GM12878 (cell line): ENCODE data around the gene RCOR1. TPM values are rescaled to one million over a fixed set of nuclear protein-coding genes. Genes with fewer than 3 reads are reported as not detected.

Experiments used
- ATF7 ChIP-seq: fragments of 450-650 bp; IDR thresholded peaks from 2 replicates; pipeline ENCODE4 v1.6.1; 2016; ENCODE audit warnings: low read depth, mild to moderate bottlenecking
- E2F4 ChIP-seq: IDR thresholded peaks from 2 replicates; pipeline ENCODE4 v1.6.1; 2012; ENCODE audit warnings: low read depth, low read length, improper control_type of control experiment
- HCFC1 ChIP-seq: fragments of 150-350 bp; IDR thresholded peaks from 2 replicates; pipeline ENCODE4 v1.6.1; 2014; ENCODE audit warnings: low read length
- MLLT1 ChIP-seq: fragments of 450-650 bp; IDR thresholded peaks from 2 replicates; pipeline ENCODE4 v1.6.1; 2016; ENCODE audit warnings: mild to moderate bottlenecking
- NR2C2 ChIP-seq: IDR thresholded peaks from 2 replicates; pipeline ENCODE4 v1.6.1; 2011; ENCODE audit warnings: borderline replicate concordance, low read depth; ENCODE audit not compliant: control insufficient read depth, insufficient read length
- PKNOX1 ChIP-seq: fragments of 450-650 bp; IDR thresholded peaks from 2 replicates; pipeline ENCODE4 v1.6.1; 2016; ENCODE audit warnings: mild to moderate bottlenecking
- STAT1 ChIP-seq: fragments of 450-650 bp; conservative IDR thresholded peaks from 2 replicates; pipeline ENCODE4 v1.6.1; 2014; ENCODE audit warnings: antibody characterized with exemption, mild to moderate bottlenecking
- USF1 ChIP-seq: IDR thresholded peaks from 2 replicates; pipeline ENCODE4 v1.6.1; 2011; ENCODE audit warnings: borderline replicate concordance, low read depth, mild to moderate bottlenecking, moderate library complexity, mixed read lengths, low read length; ENCODE audit not compliant: insufficient read depth; ENCODE audit errors: extremely low read length
- WRNIP1 ChIP-seq: IDR thresholded peaks from 2 replicates; pipeline ENCODE4 v1.6.1; 2011; ENCODE audit warnings: low read depth, low read length, improper control_type of control experiment, borderline replicate concordance
- ZBTB4 ChIP-seq: fragments of 450-650 bp; formaldehyde crosslinking; IDR thresholded peaks from 2 replicates; pipeline ENCODE4 v1.4.0; 2022; ENCODE audit warnings: mild to moderate bottlenecking, moderate library complexity
- ZBTB40 ChIP-seq: fragments of 450-650 bp; IDR thresholded peaks from 2 replicates; pipeline ENCODE4 v1.6.1; 2016; ENCODE audit warnings: mild to moderate bottlenecking, moderate library complexity, borderline replicate concordance
- ZNF207 ChIP-seq: fragments of 450-650 bp; IDR thresholded peaks from 2 replicates; pipeline ENCODE4 v1.6.1; 2014; ENCODE audit warnings: antibody characterized with exemption, mild to moderate bottlenecking, borderline replicate concordance
- polyA plus RNA-seq, 11 experiments: library from polyadenylated mRNA; depleted of rRNA in 4 of 11; unstranded in 6 of 11; stranded (reverse) in 5 of 11; fragments of >200 nt; fragmentation: Nextera tagmentation in 4 of 11; fragmentation: Illumina TruSeq in 1 of 11; extraction: Ambion mirVana in 4 of 11; extraction: Trizol in 1 of 11; gene quantifications; 1 replicate in 1 of 11; 2 replicates in 10 of 11; pipeline versions ENCODE4 v1.2.1 to v1.2.3, GENCODE V29; 2011 to 2016; ENCODE audit warnings: inconsistent platforms in 2 of 11, missing spikeins in 2 of 11, low read depth in 1 of 11
- total RNA-seq, 4 experiments: library from RNA; depleted of rRNA in 3 of 4; stranded (reverse); fragments of >200 nt in 3 of 4; fragmentation: Illumina TruSeq in 1 of 4; extraction: Trizol in 1 of 4; gene quantifications; 2 replicates each; pipeline versions ENCODE4 v1.2.1 to v1.2.3, GENCODE V29; 2013 to 2021

Gene RCOR1
- total and polyA plus RNA-seq, 10 of the 15 experiments (the other 5 are each of a cell fraction or from before 2014, with no cell fraction given), result 1.6 to 12.2 (median 4.4) TPM

- TF ChIP-seq ATF7 (peak; percentile 41; the same call in 1 of the 2 replicates), HCFC1 (no peak), ZBTB40 (no peak; the same call in 1 of the 2 replicates), ZNF207 (0 out of 2 replicates have a peak, but pooled peaks have one; percentile 63), ZBTB4 (CRISPR knock-in tag) (no peak), WRNIP1 (no peak), PKNOX1 (peak; percentile 91), NR2C2 (no peak), USF1 (no peak), STAT1 (no peak), MLLT1 (peak; percentile 89), E2F4 (no peak)
Measured at GRCh38 chr14:102591944-102592762, at the start of gene RCOR1 (continued).
